GM12865 (cell line): ENCODE results near the gene KIF26A.

Source experiments
- DNase-seq: peaks from one replicate; pipeline ENCODE4 v3.0.0; 2010; ENCODE audit warnings: low read depth
- H3K4me3 ChIP-seq: 2 replicates; pipeline ENCODE4 v1.5.1; 2011; ENCODE audit warnings: mild to moderate bottlenecking, low read depth, low read length, control low read depth
- TF ChIP-seq, protein P1 (sequence below): IDR thresholded peaks from 2 replicates; pipeline ENCODE4 v1.5.1; 2011; ENCODE audit warnings: low read length, control low read depth, low read depth, inconsistent platforms; ENCODE audit not compliant: insufficient read depth; ENCODE audit errors: missing control alignments

The KIF26A gene

DNA sequence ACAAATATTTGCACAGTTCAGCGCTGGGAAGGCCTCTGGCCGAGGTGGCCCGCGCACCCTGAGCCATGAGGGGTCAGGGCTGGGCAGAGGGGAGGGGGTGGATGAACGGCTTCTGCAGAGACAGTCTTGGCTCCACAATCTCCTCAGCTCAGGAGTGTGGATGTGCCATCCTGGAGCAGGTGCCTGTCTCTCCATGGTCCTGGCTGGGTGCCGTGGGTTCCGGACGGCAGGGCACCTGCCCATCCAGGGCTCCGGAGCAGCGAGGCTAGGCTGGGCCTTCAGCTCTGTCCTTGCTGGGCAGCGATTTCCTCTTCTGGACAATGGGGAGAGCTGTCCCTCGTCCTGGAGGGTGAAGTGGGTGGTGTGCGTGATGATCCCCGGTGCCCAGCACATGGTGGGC, 55.6 kb downstream of the KIF26A start:
- DNase-seq: no peak
- H3K4me3 ChIP-seq: no peak overlapping the region
- TF ChIP-seq, protein P1, sequence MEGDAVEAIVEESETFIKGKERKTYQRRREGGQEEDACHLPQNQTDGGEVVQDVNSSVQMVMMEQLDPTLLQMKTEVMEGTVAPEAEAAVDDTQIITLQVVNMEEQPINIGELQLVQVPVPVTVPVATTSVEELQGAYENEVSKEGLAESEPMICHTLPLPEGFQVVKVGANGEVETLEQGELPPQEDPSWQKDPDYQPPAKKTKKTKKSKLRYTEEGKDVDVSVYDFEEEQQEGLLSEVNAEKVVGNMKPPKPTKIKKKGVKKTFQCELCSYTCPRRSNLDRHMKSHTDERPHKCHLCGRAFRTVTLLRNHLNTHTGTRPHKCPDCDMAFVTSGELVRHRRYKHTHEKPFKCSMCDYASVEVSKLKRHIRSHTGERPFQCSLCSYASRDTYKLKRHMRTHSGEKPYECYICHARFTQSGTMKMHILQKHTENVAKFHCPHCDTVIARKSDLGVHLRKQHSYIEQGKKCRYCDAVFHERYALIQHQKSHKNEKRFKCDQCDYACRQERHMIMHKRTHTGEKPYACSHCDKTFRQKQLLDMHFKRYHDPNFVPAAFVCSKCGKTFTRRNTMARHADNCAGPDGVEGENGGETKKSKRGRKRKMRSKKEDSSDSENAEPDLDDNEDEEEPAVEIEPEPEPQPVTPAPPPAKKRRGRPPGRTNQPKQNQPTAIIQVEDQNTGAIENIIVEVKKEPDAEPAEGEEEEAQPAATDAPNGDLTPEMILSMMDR: no peak

DNA sequence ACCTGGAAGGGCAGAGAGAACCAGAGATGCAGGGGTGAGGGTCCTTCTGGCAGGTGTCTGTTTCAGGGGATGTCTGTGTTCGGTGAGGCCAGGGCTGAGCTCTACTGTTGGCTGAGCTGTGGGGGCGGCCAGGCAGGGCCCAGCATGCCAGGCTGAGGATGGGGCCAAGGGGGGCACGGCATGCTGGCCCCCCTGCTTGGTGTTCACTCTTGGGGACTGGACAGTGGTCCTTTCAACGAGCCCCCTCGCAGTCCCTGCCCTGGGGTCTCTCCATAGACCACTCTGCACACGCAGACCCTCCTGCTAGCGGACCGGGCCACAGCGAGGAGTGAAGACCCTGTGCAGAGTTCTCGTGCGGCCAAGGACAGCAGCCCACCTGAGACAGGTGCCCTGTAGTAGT, 56.3 kb downstream of the KIF26A start:
- TF ChIP-seq, protein P1: no peak
- H3K4me3 ChIP-seq: no peak overlapping the region
- DNase-seq: no peak

DNA sequence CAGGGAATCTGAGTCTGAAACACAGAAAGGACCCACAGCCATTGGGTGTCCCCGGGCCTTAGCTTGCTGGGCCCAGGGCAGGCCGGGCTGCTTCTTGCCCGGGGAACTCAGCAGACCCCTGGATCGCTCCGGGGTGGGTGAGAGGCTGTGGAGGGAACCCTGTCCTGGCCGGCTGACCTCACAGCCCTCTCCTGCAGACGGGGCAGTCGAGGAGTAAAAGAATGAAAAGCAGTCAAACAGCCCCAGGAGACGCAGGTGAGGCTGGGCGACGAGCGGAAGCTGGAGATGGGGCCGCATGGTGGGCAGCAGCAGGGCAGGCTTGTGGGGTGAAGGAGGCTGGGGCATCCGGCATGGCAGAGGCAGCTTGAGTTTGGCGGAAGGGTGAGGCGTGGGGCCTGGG, 57.0 kb downstream of the KIF26A start:
- no peak overlapping the region for H3K4me3 ChIP-seq
- TF ChIP-seq, protein P1: no peak
- DNase-seq: no peak

DNA sequence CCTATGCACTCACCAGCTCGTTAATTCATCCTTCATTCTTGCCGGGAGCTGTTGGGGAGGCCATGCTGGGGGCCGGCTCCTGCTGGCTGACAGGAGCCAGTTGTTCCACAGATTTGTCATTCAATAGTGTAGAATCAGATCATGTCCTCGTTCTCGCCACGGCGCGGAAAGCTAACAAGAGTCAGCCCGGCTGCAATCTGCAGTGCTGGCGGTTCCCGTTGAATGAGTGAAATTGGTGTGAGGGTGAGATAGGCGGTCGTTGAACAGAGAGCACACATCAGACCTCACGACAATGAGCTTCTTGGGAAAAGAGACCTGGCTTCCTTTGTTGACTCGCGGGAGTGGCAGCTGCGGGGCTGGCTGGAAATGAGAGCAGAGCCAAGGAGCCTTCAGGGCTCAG, 57.5 kb downstream of the KIF26A start:
- TF ChIP-seq, protein P1: no peak
- DNase-seq: no peak
- H3K4me3 ChIP-seq: no peak overlapping the region

DNA sequence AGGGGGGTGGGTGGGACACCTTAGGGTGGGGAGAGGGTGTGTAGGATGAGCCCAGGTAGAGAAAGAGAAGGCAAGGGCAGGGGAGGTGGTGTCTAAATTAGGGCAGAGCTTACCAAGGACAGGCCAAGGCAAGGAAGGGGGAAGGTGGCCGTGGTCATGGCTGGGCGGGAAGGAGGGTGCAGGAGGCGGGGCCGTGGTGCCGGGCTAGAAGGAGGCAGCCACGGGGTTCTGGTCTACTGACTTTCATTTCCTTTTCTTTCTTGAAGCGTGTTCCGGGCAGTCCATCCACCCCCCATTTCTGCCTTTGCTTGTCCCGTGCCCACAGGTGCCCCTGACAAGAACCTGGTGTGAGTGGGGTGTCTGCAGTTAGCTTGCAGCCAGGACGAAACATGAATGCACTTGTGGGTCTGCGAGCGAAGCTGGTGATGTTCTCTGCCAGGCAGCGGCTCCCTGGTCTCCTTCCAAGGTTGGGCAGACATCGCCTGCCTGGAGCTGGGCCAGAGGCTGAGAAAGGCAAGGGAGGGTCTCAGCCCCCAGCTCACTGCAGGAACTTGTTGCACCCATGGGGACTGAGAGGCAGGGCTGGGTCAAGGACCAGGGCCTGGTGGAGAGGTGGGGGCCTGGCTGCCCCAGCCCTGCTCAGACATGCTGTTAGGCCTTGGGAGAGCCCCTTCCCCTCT, 58.2 kb downstream of the KIF26A start:
- DNase-seq: peak; percentile 11
- no peak overlapping the region for H3K4me3 ChIP-seq
- TF ChIP-seq, protein P1: no peak

DNA sequence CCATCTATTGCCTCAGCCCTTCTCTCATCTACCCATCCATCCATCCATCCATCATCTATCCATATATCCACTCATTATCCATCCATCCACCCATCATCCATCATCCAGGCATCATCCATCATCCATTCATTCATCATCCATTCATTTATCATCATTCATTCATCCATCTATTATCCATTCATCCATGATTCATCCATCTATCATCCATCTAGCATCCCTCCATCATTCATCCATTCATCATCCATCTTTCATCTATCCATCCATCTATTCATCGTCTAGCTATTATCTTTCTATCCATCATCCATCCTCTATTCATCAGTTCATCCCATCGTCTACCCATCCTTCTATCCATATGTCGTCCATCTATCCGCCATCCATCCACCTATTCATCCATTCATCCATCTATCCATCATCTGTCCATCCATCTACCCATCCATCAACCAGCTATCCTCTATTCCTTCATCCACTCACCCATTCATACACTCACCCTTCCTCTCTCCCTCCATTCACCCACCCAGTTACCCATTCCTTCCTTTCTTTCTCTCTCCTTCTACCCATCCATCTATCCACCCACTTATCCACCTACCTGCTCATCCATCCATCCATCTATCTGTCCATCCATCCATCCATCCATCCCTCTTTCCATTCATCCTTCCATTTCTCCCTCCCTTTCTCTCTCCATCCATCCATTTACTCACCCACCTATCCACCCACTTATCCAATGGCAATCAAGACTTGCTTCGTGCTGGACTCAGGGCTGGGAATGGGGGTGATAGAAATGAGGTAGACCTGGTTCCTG, 59.3 kb downstream of the KIF26A start:
- H3K4me3 ChIP-seq: no peak overlapping the region
- DNase-seq: no peak
- TF ChIP-seq, protein P1: no peak

DNA sequence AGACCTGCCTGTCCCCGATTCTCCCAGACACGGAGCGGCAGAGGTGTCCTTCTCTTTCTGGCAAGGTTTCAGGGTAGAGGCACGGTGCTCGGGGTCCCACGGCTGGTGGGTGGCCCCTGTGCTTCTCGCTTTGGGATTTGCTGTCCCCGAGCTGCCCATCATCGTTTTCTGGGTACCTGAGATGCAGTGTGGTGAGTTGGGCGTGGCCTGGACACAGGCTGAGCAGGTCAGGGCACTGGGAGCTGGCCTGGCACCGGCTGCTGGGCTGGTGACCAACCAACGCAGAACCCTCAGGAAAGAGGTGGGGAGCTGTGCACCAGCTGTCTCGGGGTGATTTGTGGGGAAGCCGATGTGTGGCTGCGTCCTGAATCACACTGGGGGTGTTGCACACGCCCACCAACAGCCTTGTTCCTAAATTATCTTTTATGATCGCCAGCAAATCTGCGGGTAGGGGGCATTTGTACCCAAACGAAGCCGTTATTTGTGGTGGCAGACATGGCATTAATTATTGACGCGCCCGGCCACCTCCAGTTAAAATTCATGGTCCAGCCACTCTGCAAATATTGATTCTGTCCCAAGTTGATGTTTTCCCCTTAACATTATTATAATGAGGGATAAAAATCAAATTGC, 61.0 kb downstream of the KIF26A start:
- DNase-seq: no peak
- TF ChIP-seq, protein P1: no peak

More for the DNA sequence above, 61.0 kb downstream of the KIF26A start:
- no peak overlapping the region for H3K4me3 ChIP-seq
